WTC11 (cell line): ENCODE data around the gene ASIC2. TPM values are rescaled to one million over a fixed set of nuclear protein-coding genes. Genes with fewer than 3 reads are reported as not detected.

Experiments
- ATAC-seq: fragments of 200-7000 bp; cut with Tn5 transposase; 2 replicates; pipeline ENCODE4 v1.10.0; 2021; ENCODE audit warnings: mild to moderate bottlenecking, moderate library complexity
- CTCF ChIA-PET: fragments of 300-600 bp; sonication (Branson Sonifier 250); formaldehyde crosslinking; loops from one replicate; lab custom pipeline; 2021; ENCODE audit warnings: antibody characterized with exemption; lab: Charles Lee
- POLR2A ChIA-PET: fragments of 350-600 bp; sonication (Branson Sonifier 250); formaldehyde crosslinking; loops from one replicate; lab custom pipeline; 2021; ENCODE audit warnings: antibody characterized with exemption; lab: Charles Lee
- DNase-seq: peaks from one replicate; pipeline ENCODE4 v3.0.0; 2021; ENCODE audit warnings: low spot score
- H3K27ac Mint-ChIP-seq: 2 replicates; pipeline ENCODE4 v1.8.0; 2021; ENCODE audit warnings: mixed read lengths
- H3K27me3 Mint-ChIP-seq: 2 replicates; pipeline ENCODE4 v1.8.0; 2021; ENCODE audit warnings: low read depth, mild to moderate bottlenecking, moderate library complexity, mixed read lengths
- H3K36me3 Mint-ChIP-seq: 2 replicates; pipeline ENCODE4 v1.8.0; 2021; ENCODE audit warnings: mixed read lengths
- H3K4me1 Mint-ChIP-seq: 2 replicates; pipeline ENCODE4 v1.8.0; 2022; ENCODE audit warnings: mixed read lengths
- H3K4me3 Mint-ChIP-seq: 2 replicates; pipeline ENCODE4 v1.8.0; 2021; ENCODE audit warnings: mild to moderate bottlenecking, moderate library complexity, mixed read lengths
- H3K9me3 Mint-ChIP-seq: 2 replicates; pipeline ENCODE4 v1.8.0; 2021; ENCODE audit warnings: mixed read lengths
- ETV6 ChIP-seq: sonication (generic); formaldehyde crosslinking; IDR thresholded peaks from 2 replicates; pipeline ENCODE4 v1.8.1; 2022; ENCODE audit warnings: mild to moderate bottlenecking, missing genetic modification reagents
- GABPB1 ChIP-seq: sonication (generic); formaldehyde crosslinking; IDR thresholded peaks from 2 replicates; pipeline ENCODE4 v1.8.1; 2023; ENCODE audit warnings: mild to moderate bottlenecking, missing genetic modification reagents
- GRHL2 ChIP-seq: fragments of 250-450 bp; sonication (Bioruptor Pico); IDR thresholded peaks from 2 replicates; pipeline ENCODE4 v1.8.0; 2022; ENCODE audit warnings: mild to moderate bottlenecking, moderate library complexity; ENCODE audit not compliant: insufficient replicate concordance, severe bottlenecking
- KAT7 ChIP-seq: sonication (generic); formaldehyde crosslinking; IDR thresholded peaks from 2 replicates; pipeline ENCODE4 v1.8.1; 2023; ENCODE audit warnings: missing genetic modification reagents, mild to moderate bottlenecking, borderline replicate concordance
- MYBL2 ChIP-seq: sonication (generic); formaldehyde crosslinking; IDR thresholded peaks from 2 replicates; pipeline ENCODE4 v1.8.1; 2023; ENCODE audit warnings: mild to moderate bottlenecking, moderate library complexity, missing genetic modification reagents
- NFYB ChIP-seq: sonication (generic); formaldehyde crosslinking; conservative IDR thresholded peaks from 2 replicates; pipeline ENCODE4 v1.8.0; 2022; ENCODE audit warnings: low read depth, missing genetic modification reagents
- NR1H2 ChIP-seq: sonication (generic); formaldehyde crosslinking; IDR thresholded peaks from 2 replicates; pipeline ENCODE4 v1.9.0; 2021; ENCODE audit warnings: mild to moderate bottlenecking, moderate library complexity, missing genetic modification reagents
- NR3C1 ChIP-seq: sonication (generic); formaldehyde crosslinking; conservative IDR thresholded peaks from 2 replicates; pipeline ENCODE4 v1.8.1; 2023; ENCODE audit warnings: low read depth, mild to moderate bottlenecking, missing genetic modification reagents
- OVOL2 ChIP-seq: fragments of 250-450 bp; sonication (Bioruptor Pico); IDR thresholded peaks from 2 replicates; pipeline ENCODE4 v1.9.0; 2021; ENCODE audit warnings: mild to moderate bottlenecking, borderline replicate concordance
- PRRX2 ChIP-seq: fragments of 250-450 bp; sonication (Bioruptor Pico); IDR thresholded peaks from 2 replicates; pipeline ENCODE4 v1.8.0; 2021; ENCODE audit warnings: mild to moderate bottlenecking
- SMAD3 ChIP-seq: sonication (generic); formaldehyde crosslinking; IDR thresholded peaks from 2 replicates; pipeline ENCODE4 v1.8.0; 2022; ENCODE audit warnings: missing genetic modification reagents, mild to moderate bottlenecking, borderline replicate concordance
- SMAD4 ChIP-seq: sonication (generic); formaldehyde crosslinking; IDR thresholded peaks from 2 replicates; pipeline ENCODE4 v1.8.0; 2022; ENCODE audit warnings: mild to moderate bottlenecking, missing genetic modification reagents
- TP53 ChIP-seq: sonication (generic); formaldehyde crosslinking; IDR thresholded peaks from 2 replicates; pipeline ENCODE4 v1.8.1; 2023; ENCODE audit warnings: mild to moderate bottlenecking, missing genetic modification reagents
- ZBTB21 ChIP-seq: sonication (generic); formaldehyde crosslinking; IDR thresholded peaks from 2 replicates; pipeline ENCODE4 v1.8.1; 2023; ENCODE audit warnings: mild to moderate bottlenecking, missing genetic modification reagents, borderline replicate concordance
- ZNF263 ChIP-seq: sonication (generic); formaldehyde crosslinking; IDR thresholded peaks from 2 replicates; pipeline ENCODE4 v1.8.1; 2022; ENCODE audit warnings: low read depth, mild to moderate bottlenecking, moderate library complexity, missing genetic modification reagents
- ZNF317 ChIP-seq: sonication (generic); formaldehyde crosslinking; IDR thresholded peaks from 2 replicates; pipeline ENCODE4 v1.8.1; 2023; ENCODE audit warnings: low read depth, mild to moderate bottlenecking, moderate library complexity, missing genetic modification reagents, borderline replicate concordance
- ZNF671 ChIP-seq: fragments of 250-450 bp; sonication (Bioruptor Pico); IDR thresholded peaks from 2 replicates; pipeline ENCODE4 v1.8.0; 2021; ENCODE audit warnings: mild to moderate bottlenecking
- total RNA-seq: library from RNA; stranded (reverse); gene quantifications from 3 replicates; pipeline ENCODE4 v1.2.3, GENCODE V29; 2021
- TF ChIP-seq, protein P1 (sequence below): sonication (generic); formaldehyde crosslinking; IDR thresholded peaks from 2 replicates; pipeline ENCODE4 v1.8.1; 2022; ENCODE audit warnings: mild to moderate bottlenecking, moderate library complexity, missing genetic modification reagents
- TF ChIP-seq, protein P2 (sequence below): sonication (generic); formaldehyde crosslinking; IDR thresholded peaks from 2 replicates; pipeline ENCODE4 v1.8.1; 2023; ENCODE audit warnings: mild to moderate bottlenecking, missing genetic modification reagents, borderline replicate concordance
- TF ChIP-seq, protein P3 (sequence below): fragments of 250-450 bp; sonication (Bioruptor Pico); IDR thresholded peaks from 2 replicates; pipeline ENCODE4 v1.9.0; 2021; ENCODE audit warnings: mild to moderate bottlenecking, borderline replicate concordance
- TF ChIP-seq, protein P4 (sequence below): sonication (generic); formaldehyde crosslinking; IDR thresholded peaks from 2 replicates; pipeline ENCODE4 v1.8.1; 2023; ENCODE audit warnings: mild to moderate bottlenecking, missing genetic modification reagents, moderate library complexity
- TF ChIP-seq, protein P5 (sequence below): sonication (generic); formaldehyde crosslinking; IDR thresholded peaks from 2 replicates; pipeline ENCODE4 v1.8.0; 2022; ENCODE audit warnings: mild to moderate bottlenecking, missing genetic modification reagents
- TF ChIP-seq, protein P6 (sequence below): sonication (generic); formaldehyde crosslinking; conservative IDR thresholded peaks from 2 replicates; pipeline ENCODE4 v1.8.1; 2022; ENCODE audit warnings: mild to moderate bottlenecking, missing genetic modification reagents

Gene ASIC2
- total RNA-seq, 1 experiment from 2014 or later: 2.7 TPM

DNA sequence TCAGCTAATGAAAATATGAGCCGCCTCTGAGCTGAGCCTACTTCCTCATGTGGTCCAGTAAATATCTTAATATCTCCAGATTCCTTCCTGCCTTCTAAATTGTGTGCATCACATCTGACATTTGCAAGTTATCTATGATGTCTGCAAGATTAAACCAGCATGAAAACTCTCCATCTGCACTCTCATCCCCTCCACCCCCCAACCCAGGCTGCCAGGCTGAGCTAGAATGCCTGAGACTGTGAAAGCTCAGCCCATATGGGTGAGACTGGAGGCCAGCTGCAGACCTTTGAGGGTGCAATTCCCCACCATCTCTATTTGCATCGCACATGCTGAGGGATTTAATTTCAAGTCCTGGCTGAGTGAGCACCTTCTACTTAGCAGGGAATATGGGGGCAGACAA, 82.8 kb downstream of the ASIC2 start:
- H3K9me3 Mint-ChIP-seq: peaks cover 9% of the 10 kb centered on the region
- ATAC-seq: no peak
- POLR2A ChIA-PET: no interaction called here

DNA sequence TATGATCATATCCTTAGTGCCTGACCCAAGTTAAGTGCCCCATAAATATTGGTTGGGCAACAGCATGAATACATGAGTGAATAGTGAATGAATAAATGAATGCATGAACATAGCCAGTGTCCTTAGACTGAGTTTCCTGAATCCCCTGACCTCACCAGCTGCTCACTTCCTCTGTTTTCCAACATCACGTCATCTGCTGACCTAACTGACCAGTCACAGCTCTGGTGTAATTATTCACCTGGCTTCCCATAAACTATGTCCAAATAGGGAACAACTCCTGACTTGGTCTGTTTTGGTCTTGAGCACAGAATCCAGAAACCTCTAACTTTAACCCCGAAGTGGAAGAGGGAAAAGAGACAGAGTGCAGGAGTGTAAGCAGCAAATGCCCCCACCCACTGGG, 83.4 kb downstream of the ASIC2 start:
- no peak overlapping the region for H3K27ac Mint-ChIP-seq
- H3K9me3 Mint-ChIP-seq: peaks cover 9% of the 10 kb centered on the region

More for the DNA sequence above, 82.8 kb downstream of the ASIC2 start:
- no peak for DNase-seq
- Mint-ChIP-seq H3K4me3 (no peak overlapping the region), H3K4me1 (no peaks in the 10 kb centered on the region), H3K27me3 (peaks cover 23% of the 10 kb centered on the region), H3K27ac (no peak overlapping the region), H3K36me3 (no peaks in the 10 kb centered on the region)
- TF ChIP-seq GRHL2 (CRISPR knock-in tag) (no peak), PRRX2 (CRISPR knock-in tag) (no peak), TP53 (CRISPR knock-in tag) (no peak), SMAD4 (CRISPR knock-in tag) (no peak), ZBTB21 (no peak), ETV6 (no peak), NFYB (no peak), ZNF671 (CRISPR knock-in tag) (no peak), OVOL2 (CRISPR knock-in tag) (no peak), MYBL2 (CRISPR knock-in tag) (no peak)
- TF ChIP-seq, protein P1, sequence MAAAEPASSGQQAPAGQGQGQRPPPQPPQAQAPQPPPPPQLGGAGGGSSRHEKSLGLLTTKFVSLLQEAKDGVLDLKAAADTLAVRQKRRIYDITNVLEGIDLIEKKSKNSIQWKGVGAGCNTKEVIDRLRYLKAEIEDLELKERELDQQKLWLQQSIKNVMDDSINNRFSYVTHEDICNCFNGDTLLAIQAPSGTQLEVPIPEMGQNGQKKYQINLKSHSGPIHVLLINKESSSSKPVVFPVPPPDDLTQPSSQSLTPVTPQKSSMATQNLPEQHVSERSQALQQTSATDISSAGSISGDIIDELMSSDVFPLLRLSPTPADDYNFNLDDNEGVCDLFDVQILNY (CRISPR knock-in tag): no peak
- TF ChIP-seq, protein P2, sequence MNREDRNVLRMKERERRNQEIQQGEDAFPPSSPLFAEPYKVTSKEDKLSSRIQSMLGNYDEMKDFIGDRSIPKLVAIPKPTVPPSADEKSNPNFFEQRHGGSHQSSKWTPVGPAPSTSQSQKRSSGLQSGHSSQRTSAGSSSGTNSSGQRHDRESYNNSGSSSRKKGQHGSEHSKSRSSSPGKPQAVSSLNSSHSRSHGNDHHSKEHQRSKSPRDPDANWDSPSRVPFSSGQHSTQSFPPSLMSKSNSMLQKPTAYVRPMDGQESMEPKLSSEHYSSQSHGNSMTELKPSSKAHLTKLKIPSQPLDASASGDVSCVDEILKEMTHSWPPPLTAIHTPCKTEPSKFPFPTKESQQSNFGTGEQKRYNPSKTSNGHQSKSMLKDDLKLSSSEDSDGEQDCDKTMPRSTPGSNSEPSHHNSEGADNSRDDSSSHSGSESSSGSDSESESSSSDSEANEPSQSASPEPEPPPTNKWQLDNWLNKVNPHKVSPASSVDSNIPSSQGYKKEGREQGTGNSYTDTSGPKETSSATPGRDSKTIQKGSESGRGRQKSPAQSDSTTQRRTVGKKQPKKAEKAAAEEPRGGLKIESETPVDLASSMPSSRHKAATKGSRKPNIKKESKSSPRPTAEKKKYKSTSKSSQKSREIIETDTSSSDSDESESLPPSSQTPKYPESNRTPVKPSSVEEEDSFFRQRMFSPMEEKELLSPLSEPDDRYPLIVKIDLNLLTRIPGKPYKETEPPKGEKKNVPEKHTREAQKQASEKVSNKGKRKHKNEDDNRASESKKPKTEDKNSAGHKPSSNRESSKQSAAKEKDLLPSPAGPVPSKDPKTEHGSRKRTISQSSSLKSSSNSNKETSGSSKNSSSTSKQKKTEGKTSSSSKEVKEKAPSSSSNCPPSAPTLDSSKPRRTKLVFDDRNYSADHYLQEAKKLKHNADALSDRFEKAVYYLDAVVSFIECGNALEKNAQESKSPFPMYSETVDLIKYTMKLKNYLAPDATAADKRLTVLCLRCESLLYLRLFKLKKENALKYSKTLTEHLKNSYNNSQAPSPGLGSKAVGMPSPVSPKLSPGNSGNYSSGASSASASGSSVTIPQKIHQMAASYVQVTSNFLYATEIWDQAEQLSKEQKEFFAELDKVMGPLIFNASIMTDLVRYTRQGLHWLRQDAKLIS (CRISPR knock-in tag): no peak
- CTCF ChIA-PET: interaction anchor here (1.0 kb wide), 1 partner anchor 8 kb away, joined by 4 read pairs; no protein-coding TSS in a partner anchor

More for the DNA sequence above, 83.4 kb downstream of the ASIC2 start:
- TF ChIP-seq GABPB1 (CRISPR knock-in tag): no peak
- no peak for TF ChIP-seq NR3C1 (CRISPR knock-in tag)
- TF ChIP-seq GRHL2 (CRISPR knock-in tag): no peak
- TF ChIP-seq, protein P3, sequence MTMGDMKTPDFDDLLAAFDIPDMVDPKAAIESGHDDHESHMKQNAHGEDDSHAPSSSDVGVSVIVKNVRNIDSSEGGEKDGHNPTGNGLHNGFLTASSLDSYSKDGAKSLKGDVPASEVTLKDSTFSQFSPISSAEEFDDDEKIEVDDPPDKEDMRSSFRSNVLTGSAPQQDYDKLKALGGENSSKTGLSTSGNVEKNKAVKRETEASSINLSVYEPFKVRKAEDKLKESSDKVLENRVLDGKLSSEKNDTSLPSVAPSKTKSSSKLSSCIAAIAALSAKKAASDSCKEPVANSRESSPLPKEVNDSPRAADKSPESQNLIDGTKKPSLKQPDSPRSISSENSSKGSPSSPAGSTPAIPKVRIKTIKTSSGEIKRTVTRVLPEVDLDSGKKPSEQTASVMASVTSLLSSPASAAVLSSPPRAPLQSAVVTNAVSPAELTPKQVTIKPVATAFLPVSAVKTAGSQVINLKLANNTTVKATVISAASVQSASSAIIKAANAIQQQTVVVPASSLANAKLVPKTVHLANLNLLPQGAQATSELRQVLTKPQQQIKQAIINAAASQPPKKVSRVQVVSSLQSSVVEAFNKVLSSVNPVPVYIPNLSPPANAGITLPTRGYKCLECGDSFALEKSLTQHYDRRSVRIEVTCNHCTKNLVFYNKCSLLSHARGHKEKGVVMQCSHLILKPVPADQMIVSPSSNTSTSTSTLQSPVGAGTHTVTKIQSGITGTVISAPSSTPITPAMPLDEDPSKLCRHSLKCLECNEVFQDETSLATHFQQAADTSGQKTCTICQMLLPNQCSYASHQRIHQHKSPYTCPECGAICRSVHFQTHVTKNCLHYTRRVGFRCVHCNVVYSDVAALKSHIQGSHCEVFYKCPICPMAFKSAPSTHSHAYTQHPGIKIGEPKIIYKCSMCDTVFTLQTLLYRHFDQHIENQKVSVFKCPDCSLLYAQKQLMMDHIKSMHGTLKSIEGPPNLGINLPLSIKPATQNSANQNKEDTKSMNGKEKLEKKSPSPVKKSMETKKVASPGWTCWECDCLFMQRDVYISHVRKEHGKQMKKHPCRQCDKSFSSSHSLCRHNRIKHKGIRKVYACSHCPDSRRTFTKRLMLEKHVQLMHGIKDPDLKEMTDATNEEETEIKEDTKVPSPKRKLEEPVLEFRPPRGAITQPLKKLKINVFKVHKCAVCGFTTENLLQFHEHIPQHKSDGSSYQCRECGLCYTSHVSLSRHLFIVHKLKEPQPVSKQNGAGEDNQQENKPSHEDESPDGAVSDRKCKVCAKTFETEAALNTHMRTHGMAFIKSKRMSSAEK (CRISPR knock-in tag): no peak
- TF ChIP-seq, protein P1 (CRISPR knock-in tag): no peak
- TF ChIP-seq ZNF263 (CRISPR knock-in tag): no peak
- TF ChIP-seq NR1H2 (CRISPR knock-in tag): no peak
- TF ChIP-seq SMAD3 (CRISPR knock-in tag): no peak
- TF ChIP-seq, protein P4, sequence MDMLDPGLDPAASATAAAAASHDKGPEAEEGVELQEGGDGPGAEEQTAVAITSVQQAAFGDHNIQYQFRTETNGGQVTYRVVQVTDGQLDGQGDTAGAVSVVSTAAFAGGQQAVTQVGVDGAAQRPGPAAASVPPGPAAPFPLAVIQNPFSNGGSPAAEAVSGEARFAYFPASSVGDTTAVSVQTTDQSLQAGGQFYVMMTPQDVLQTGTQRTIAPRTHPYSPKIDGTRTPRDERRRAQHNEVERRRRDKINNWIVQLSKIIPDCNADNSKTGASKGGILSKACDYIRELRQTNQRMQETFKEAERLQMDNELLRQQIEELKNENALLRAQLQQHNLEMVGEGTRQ (CRISPR knock-in tag): no peak
- TF ChIP-seq, protein P5, sequence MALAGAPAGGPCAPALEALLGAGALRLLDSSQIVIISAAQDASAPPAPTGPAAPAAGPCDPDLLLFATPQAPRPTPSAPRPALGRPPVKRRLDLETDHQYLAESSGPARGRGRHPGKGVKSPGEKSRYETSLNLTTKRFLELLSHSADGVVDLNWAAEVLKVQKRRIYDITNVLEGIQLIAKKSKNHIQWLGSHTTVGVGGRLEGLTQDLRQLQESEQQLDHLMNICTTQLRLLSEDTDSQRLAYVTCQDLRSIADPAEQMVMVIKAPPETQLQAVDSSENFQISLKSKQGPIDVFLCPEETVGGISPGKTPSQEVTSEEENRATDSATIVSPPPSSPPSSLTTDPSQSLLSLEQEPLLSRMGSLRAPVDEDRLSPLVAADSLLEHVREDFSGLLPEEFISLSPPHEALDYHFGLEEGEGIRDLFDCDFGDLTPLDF (CRISPR knock-in tag): no peak
- no peak for TF ChIP-seq KAT7 (CRISPR knock-in tag)
- TF ChIP-seq ZNF317: no peak
- TF ChIP-seq, protein P6, sequence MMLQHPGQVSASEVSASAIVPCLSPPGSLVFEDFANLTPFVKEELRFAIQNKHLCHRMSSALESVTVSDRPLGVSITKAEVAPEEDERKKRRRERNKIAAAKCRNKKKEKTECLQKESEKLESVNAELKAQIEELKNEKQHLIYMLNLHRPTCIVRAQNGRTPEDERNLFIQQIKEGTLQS: no peak
- TF ChIP-seq, all 79 proteins: peak for 0
- POLR2A ChIA-PET: no interaction called here
- DNase-seq: no peak
- no peak overlapping the region for H3K4me3 Mint-ChIP-seq
- no peak for ATAC-seq
- CTCF ChIA-PET: no interaction called here
- peaks cover 23% of the 10 kb centered on the region for H3K27me3 Mint-ChIP-seq
- H3K36me3 Mint-ChIP-seq: no peaks in the 10 kb centered on the region
- no peaks in the 10 kb centered on the region for H3K4me1 Mint-ChIP-seq
